HG03196 (cell line): Measurements from ENCODE around the gene FAM90A26.
"Not testable (repeated sequence)": the region's sequence is repeated elsewhere in the genome, so short reads cannot be mapped to it uniquely, and the experiment has no call there.

Experiments
- ATAC-seq: cut with Tn5 transposase; IDR thresholded peaks from one replicate; pipeline ENCODE4 v1.9.1; 2021; ENCODE audit not compliant: unreplicated experiment

The FAM90A26 gene

DNA sequence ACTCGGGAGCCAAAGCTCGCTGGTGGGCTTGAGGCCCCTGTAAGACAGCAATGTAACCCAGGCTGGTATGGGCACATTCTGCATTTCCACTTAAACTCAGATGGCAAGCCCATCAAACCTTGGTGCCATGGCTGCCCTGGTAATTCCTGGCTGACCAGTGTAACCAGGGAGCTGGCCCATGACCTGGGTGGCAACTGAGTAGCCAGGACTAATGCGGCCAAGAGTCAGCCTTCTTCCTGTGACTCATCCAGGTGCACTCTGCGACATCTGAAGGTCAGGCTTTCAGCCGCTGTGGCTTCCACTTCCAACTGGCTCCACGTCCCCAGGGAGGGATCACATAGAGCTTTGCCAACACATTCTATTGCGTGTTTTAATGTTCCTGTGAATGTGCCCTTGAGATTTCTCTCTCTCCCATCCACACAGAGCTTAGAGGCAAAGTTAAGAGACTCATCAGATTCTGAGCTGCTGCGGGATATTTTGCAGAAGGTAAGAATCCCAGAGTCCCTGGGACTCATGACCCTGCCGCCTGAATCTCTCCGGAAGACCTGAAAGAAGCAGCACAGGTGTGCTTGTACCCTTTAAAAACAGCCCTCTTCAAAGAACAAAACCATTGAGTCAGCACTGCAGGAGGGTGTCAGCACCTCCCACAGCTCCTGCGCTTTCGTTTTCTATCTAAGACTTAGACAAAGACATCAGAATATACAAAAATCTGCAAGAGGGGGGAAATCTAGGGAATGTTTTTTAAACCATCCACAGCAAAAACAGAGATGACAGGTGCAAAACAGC, 14.9 kb upstream of the FAM90A26 start:
- ATAC-seq = not testable (repeated sequence)

DNA sequence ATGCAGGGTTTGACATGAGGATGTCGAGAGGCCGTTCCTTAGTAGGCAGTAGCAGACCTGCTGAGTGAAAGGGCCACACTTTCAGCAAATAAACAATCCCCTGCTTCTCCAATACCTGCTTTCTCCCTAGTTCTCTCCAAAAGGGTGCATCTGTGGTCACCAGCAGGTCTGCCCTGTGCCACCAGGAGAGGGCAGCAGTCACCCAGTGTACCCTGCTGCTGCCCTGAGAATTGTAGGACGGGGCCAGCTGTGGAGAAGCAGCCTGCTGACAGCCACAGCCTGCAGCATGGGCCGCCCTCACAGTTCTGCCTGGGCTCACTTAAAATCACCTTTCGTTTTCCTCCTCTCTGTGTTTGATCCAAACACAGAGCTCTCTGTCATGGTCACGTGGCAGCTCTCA, 11.8 kb upstream of the FAM90A26 start:
- ATAC-seq = not testable (repeated sequence)

GRCh38 chr4:9160046-9160445, 10.2 kb upstream of the FAM90A26 start:
- not testable (repeated sequence) for ATAC-seq

DNA sequence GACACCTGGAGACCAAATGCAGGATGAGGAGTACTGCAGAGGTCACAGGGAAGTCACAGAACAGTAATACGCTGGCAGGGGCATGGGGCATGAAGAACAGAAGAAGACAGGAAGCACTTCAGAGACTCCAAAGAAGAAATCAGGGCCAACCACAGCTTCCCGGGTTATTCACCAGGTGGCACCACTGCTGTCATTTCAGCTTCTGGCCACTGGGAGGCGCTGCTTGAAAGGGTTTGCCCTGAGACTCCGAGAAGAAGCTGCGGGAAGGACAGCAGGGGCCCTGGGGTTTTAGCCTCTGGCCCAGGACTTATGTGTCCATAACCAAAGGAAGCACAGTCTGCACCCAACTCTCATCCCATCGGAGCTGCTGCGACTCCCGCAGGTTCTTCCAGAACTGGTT, 4.2 kb upstream of the FAM90A26 start:
- not testable (repeated sequence) for ATAC-seq

GRCh38 chr4:9210357-9210756, 40.1 kb downstream of the FAM90A26 start, which contains the start of gene USP17L10:
Gene USP17L10, plus strand, starts transcription at chr4:9210657. Its CDS starts 0 bp downstream, at chr4:9210657.
- ATAC-seq = not testable (repeated sequence)

- not testable (repeated sequence) for ATAC-seq
Measured at GRCh38 chr4:9214701-9215100, 44.5 kb downstream of the FAM90A26 start.

DNA sequence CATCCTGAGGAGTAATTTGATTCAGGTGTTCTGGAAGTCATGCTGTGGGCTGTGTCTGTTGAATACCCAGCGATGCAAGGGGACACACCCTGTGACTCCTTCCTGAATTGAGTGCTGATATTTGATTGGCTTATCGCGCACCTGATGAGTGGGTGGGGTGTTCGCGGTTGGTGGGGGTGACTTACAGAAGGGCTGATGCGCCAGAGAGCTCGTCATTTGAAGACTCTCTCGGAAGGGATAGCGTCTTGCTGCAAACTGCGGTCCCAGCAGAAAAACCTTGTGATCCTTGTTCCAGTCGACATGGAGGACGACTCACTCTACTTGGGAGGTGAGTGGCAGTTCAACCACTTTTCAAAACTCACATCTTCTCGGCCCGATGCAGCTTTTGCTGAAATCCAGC, 44.9 kb downstream of the FAM90A26 start, which contains the start of gene USP17L11:
Gene USP17L11, plus strand, starts transcription at position 301 of the 400 bp plus-strand sequence. Its CDS starts 0 bp downstream, at position 301.
- not testable (repeated sequence) for ATAC-seq

DNA sequence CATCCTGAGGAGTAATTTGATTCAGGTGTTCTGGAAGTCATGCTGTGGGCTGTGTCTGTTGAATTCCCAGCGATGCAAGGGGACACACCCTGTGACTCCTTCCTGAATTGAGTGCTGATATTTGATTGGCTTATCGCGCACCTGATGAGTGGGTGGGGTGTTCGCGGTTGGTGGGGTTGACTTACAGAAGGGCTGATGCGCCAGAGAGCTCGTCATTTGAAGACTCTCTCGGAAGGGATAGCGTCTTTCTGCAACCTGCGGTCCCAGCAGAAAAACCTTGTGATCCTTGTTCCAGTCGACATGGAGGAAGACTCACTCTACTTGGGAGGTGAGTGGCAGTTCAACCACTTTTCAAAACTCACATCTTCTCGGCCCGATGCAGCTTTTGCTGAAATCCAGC, 49.6 kb downstream of the FAM90A26 start, which contains the start of gene USP17L12:
Gene USP17L12, plus strand, starts transcription at position 301 of the 400 bp plus-strand sequence. Its CDS starts 0 bp downstream, at position 301.
- not testable (repeated sequence) for ATAC-seq

DNA sequence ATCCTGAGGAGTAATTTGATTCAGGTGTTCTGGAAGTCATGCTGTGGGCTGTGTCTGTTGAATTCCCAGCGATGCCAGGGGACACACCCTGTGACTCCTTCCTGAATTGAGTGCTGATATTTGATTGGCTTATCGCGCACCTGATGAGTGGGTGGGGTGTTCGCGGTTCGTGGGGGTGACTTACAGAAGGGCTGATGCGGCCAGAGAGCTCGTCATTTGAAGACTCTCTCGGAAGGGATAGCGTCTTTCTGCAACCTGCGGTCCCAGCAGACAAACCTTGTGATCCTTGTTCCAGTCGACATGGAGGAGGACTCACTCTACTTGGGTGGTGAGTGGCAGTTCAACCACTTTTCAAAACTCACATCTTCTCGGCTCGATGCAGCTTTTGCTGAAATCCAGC, 54.4 kb downstream of the FAM90A26 start, which contains the start of gene USP17L13:
Gene USP17L13, plus strand, starts transcription at position 301 of the 400 bp plus-strand sequence. Its CDS starts 0 bp downstream, at position 301.
- ATAC-seq = not testable (repeated sequence)
